ENCODE measurements around the gene KLHL36.

DNA sequence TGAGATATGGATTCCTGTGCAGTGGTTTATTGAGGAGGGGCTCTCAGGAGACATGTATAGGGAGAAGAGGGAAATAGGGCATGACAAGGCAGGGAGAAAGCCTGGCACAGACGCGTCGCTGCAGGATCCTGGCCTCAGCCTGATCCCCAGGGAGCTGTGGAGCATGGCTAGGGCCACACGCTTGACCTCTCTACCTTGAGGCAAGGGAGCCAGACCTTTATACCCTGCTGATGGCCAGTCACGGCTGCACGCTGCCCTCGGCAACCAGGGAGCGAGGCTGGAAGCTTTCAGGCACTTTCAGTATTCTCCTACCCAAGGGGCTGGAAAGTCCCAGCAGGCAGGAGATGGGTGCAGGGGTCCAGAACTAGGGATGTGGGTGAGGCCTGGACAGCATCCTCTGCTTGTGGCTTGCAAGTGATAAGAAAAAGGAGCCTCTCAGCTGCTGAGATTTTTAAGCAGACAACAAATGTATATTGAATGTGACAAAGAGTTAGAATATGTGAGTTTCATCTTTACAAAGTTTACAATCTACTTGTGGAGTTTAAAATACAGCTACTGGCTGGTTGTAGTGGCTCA lies 10.0 kb upstream of the KLHL36 start:
- TF ChIP-seq EZH2phosphoT487 (IDR thresholded peaks at IDR 0.05; ENCODE audit: borderline replicate concordance, low read depth, low read length) = no peak
- TF ChIP-seq, protein P1, sequence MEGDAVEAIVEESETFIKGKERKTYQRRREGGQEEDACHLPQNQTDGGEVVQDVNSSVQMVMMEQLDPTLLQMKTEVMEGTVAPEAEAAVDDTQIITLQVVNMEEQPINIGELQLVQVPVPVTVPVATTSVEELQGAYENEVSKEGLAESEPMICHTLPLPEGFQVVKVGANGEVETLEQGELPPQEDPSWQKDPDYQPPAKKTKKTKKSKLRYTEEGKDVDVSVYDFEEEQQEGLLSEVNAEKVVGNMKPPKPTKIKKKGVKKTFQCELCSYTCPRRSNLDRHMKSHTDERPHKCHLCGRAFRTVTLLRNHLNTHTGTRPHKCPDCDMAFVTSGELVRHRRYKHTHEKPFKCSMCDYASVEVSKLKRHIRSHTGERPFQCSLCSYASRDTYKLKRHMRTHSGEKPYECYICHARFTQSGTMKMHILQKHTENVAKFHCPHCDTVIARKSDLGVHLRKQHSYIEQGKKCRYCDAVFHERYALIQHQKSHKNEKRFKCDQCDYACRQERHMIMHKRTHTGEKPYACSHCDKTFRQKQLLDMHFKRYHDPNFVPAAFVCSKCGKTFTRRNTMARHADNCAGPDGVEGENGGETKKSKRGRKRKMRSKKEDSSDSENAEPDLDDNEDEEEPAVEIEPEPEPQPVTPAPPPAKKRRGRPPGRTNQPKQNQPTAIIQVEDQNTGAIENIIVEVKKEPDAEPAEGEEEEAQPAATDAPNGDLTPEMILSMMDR (conservative IDR thresholded peaks at IDR 0.05; ENCODE audit: low read length) = no peak

Data from OCI-LY7 (cell line).